Upper lobe of left lung (tissue), 6 donors: Measurements from ENCODE around the gene SERINC2. TPM values are rescaled to one million over a fixed set of nuclear protein-coding genes. Genes with fewer than 3 reads are reported as not detected.
"Not testable (repeated sequence)": the region's sequence is repeated elsewhere in the genome, so short reads cannot be mapped to it uniquely, and the experiment has no call there.

Experiments used
- ATAC-seq, 2 donors: fragments of 200-7000 bp; cut with Tn5 transposase; one replicate each; pipeline ENCODE4 v1.9.1; 2022; ENCODE audit warnings: mild to moderate bottlenecking in 2 of 2, moderate library complexity in 2 of 2; ENCODE audit not compliant: low FRiP score in 2 of 2
- DNase-seq, 2 donors: peaks; one replicate each; pipeline ENCODE4 v3.0.0-alpha.2; 2019 to 2020
- H3K27ac ChIP-seq, 4 donors: fragments of 200-600 bp; sonication (generic); one replicate each; pipeline ENCODE4 v1.5.1; 2016 to 2019
- H3K27me3 ChIP-seq, 4 donors: fragments of 200-600 bp; sonication (generic); one replicate each; pipeline ENCODE4 v1.5.1; 2017 to 2019
- H3K36me3 ChIP-seq, 4 donors: fragments of 200-600 bp; sonication (generic); one replicate each; pipeline ENCODE4 v1.5.1; 2016 to 2019
- H3K4me1 ChIP-seq, 4 donors: fragments of 200-600 bp; sonication (generic); one replicate each; pipeline ENCODE4 v1.5.1; 2018 to 2019
- H3K4me3 ChIP-seq, 4 donors: fragments of 200-600 bp; sonication (generic); one replicate each; pipeline ENCODE4 v1.5.1; 2017 to 2019; ENCODE audit warnings: mild to moderate bottlenecking in 2 of 4, moderate library complexity in 1 of 4
- H3K9me3 ChIP-seq, 4 donors: fragments of 200-600 bp; sonication (generic); one replicate each; pipeline ENCODE4 v1.5.1; 2018 to 2019
- EP300 ChIP-seq, 4 donors: sonication (generic); formaldehyde crosslinking; IDR thresholded peaks; one replicate each; pipeline ENCODE4 v1.5.1; 2017; ENCODE audit warnings: antibody characterized with exemption in 4 of 4, control low read depth in 2 of 4
- POLR2A ChIP-seq, 4 donors: fragments of 450-650 bp; IDR thresholded peaks; one replicate each; pipeline ENCODE4 v1.5.1; 2016 to 2017; ENCODE audit warnings: antibody characterized with exemption in 4 of 4, mild to moderate bottlenecking in 2 of 4
- POLR2AphosphoS5 ChIP-seq, 2 donors: sonication (generic); formaldehyde crosslinking; IDR thresholded peaks; one replicate each; pipeline ENCODE4 v1.5.1; 2017; ENCODE audit warnings: antibody characterized with exemption in 2 of 2
- WGBS, 2 donors: methylation state at CpG; one replicate each; pipeline ENCODE4 v1.1.5; 2017 to 2018; 5-methylcytosine and 5-hydroxymethylcytosine counted together
- total RNA-seq, 6 donors: library from RNA; depleted of rRNA in 4 of 6; stranded (reverse); fragments of >200 nt in 4 of 6; gene quantifications; one replicate each; pipeline versions ENCODE4 v1.1.0 to v1.2.1, GENCODE V29; 2016 to 2021
- TF ChIP-seq, protein P1 (sequence below), 6 experiments: fragments of 450-650 bp in 4 of 6; fragments of 200-600 bp in 2 of 6; sonication (generic) in 2 of 6; IDR thresholded peaks; one replicate each; pipeline ENCODE4 v1.5.1; 2016 to 2019; ENCODE audit warnings: antibody characterized with exemption in 6 of 6
- donor health status: DM: no; HTN: no; CAD: no; lungs with moderate emphysema.
- donor health status: DM: no; HTN: yes; CAD: no; lungs with severe emphysema.

The SERINC2 gene
- total RNA-seq, 6 donors from 2014 or later: 32.3 to 45.9 (median 42.1) TPM

GRCh38 chr1:31382379-31382989 lies 30.5 kb upstream of the SERINC2 start:
- WGBS, 2 donors: 76 to 79% methylated on average over 3 of the region's 3 CpGs
- TF ChIP-seq POLR2AphosphoS5 (IDR thresholded peaks at IDR 0.05) (no peak), EP300 (IDR thresholded peaks at IDR 0.05) (no peak), POLR2A (IDR thresholded peaks at IDR 0.05) (no peak)
- TF ChIP-seq, protein P1, sequence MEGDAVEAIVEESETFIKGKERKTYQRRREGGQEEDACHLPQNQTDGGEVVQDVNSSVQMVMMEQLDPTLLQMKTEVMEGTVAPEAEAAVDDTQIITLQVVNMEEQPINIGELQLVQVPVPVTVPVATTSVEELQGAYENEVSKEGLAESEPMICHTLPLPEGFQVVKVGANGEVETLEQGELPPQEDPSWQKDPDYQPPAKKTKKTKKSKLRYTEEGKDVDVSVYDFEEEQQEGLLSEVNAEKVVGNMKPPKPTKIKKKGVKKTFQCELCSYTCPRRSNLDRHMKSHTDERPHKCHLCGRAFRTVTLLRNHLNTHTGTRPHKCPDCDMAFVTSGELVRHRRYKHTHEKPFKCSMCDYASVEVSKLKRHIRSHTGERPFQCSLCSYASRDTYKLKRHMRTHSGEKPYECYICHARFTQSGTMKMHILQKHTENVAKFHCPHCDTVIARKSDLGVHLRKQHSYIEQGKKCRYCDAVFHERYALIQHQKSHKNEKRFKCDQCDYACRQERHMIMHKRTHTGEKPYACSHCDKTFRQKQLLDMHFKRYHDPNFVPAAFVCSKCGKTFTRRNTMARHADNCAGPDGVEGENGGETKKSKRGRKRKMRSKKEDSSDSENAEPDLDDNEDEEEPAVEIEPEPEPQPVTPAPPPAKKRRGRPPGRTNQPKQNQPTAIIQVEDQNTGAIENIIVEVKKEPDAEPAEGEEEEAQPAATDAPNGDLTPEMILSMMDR (IDR thresholded peaks at IDR 0.05): no peak
- Histone ChIP-seq H3K27me3 (no peaks in the 10 kb centered on the region), H3K4me1 (no peaks in the 10 kb centered on the region), H3K4me3 (no peak overlapping the region), H3K9me3 (no peaks in the 10 kb centered on the region), H3K36me3 (no peaks in the 10 kb centered on the region), H3K27ac (no peak overlapping the region)
- DNase-seq: no peak
- no peak for ATAC-seq

GRCh38 chr1:31383967-31384366 lies 29.0 kb upstream of the SERINC2 start:
- no peak overlapping the region for H3K27ac ChIP-seq
- H3K4me3 ChIP-seq: no peak overlapping the region
- no peaks in the 10 kb centered on the region for H3K36me3 ChIP-seq
- DNase-seq (no peak), ATAC-seq (no peak)
- TF ChIP-seq POLR2A (IDR thresholded peaks at IDR 0.05): no peak
- TF ChIP-seq, protein P1 (IDR thresholded peaks at IDR 0.05): no peak
- TF ChIP-seq POLR2AphosphoS5 (IDR thresholded peaks at IDR 0.05): no peak
- TF ChIP-seq EP300 (IDR thresholded peaks at IDR 0.05): no peak
- H3K9me3 ChIP-seq: no peaks in the 10 kb centered on the region
- H3K27me3 ChIP-seq: no peaks in the 10 kb centered on the region
- WGBS, 2 donors: 38 to 87% methylated on average over 1 of the region's 1 CpG
- no peaks in the 10 kb centered on the region for H3K4me1 ChIP-seq

- not testable (repeated sequence) for H3K4me3 ChIP-seq, H3K4me1 ChIP-seq, H3K27me3 ChIP-seq, H3K36me3 ChIP-seq, DNase-seq, H3K9me3 ChIP-seq, H3K27ac ChIP-seq
- peak in 1 of 2 donors; percentile 56 for ATAC-seq
- 74 to 78% methylated on average over 8 of the region's 8 CpGs for WGBS, 2 donors
Measured at GRCh38 chr1:31386576-31387243, 26.3 kb upstream of the SERINC2 start.

- Histone ChIP-seq H3K36me3 (no peaks in the 10 kb centered on the region), H3K4me3 (no peak overlapping the region), H3K4me1 (no peaks in the 10 kb centered on the region), H3K27me3 (no peaks in the 10 kb centered on the region), H3K9me3 (no peaks in the 10 kb centered on the region), H3K27ac (no peak overlapping the region)
- DNase-seq: no peak
- ATAC-seq: peak in 1 of 2 donors; percentile 66
- 62 to 67% methylated on average over 10 of the region's 10 CpGs for WGBS, 2 donors
- TF ChIP-seq POLR2A (IDR thresholded peaks at IDR 0.05) (no peak), EP300 (IDR thresholded peaks at IDR 0.05) (no peak), POLR2AphosphoS5 (IDR thresholded peaks at IDR 0.05) (no peak)
- TF ChIP-seq, protein P1 (IDR thresholded peaks at IDR 0.05): no peak
Measured at GRCh38 chr1:31387612-31388011, 25.4 kb upstream of the SERINC2 start.

DNA sequence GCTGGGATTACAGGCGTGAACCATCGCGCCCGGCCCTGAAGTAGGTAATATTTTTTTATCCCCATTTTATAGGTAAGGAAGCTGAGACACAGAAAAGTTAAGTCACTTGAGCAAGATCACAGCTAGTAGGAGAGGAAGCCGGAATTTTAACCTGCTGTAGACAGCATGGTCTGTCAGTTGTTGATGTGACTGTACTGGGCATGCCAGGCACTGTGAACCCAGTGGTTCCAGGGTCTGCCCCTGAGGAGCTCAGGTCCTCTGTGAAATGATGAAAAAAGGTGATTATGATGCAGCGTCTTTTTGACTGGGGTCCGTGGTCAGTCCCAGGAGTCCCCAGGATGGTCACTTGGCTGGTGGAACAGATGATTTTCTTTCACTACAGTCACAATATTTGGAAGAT lies 23.4 kb upstream of the SERINC2 start:
- no peak for DNase-seq
- Histone ChIP-seq H3K4me3 (no peak overlapping the region), H3K9me3 (no peaks in the 10 kb centered on the region), H3K27me3 (no peaks in the 10 kb centered on the region), H3K27ac (no peak overlapping the region), H3K4me1 (peaks cover 0 to 6% (median 4%) of the 10 kb centered on the region in 4 donors), H3K36me3 (no peaks in the 10 kb centered on the region)
- ATAC-seq: no peak
- no peak for TF ChIP-seq POLR2A (IDR thresholded peaks at IDR 0.05)
- TF ChIP-seq EP300 (IDR thresholded peaks at IDR 0.05): no peak
- TF ChIP-seq POLR2AphosphoS5 (IDR thresholded peaks at IDR 0.05): no peak
- TF ChIP-seq, protein P1 (IDR thresholded peaks at IDR 0.05): no peak
- 86 to 98% methylated on average over 7 of the region's 7 CpGs for WGBS, 2 donors
